A549 (cell line): ENCODE results near the gene PTGES3L. TPM values are rescaled to one million over a fixed set of nuclear protein-coding genes. Genes with fewer than 3 reads are reported as not detected.

Source experiments
- ATAC-seq, 2 experiments: fragments of 200-7000 bp in 1 of 2; fragments of >200 bp in 1 of 2; cut with Nextera tagmentation in 1 of 2; cut with Tn5 transposase in 1 of 2; 3 replicates each; pipeline versions ENCODE4 v1.8.0 to v1.9.1; 2018 to 2020; ENCODE audit warnings: mild to moderate bottlenecking in 1 of 2, moderate library complexity in 1 of 2
- CTCF ChIA-PET: fragments of 300-600 bp; sonication (Branson Sonifier 250); formaldehyde crosslinking; extraction: SDS; loops from one replicate; lab custom pipeline; 2021; ENCODE audit warnings: antibody characterized with exemption, inconsistent platforms; lab: Yijun Ruan, JAX
- POLR2A ChIA-PET: fragments of 350-600 bp; formaldehyde crosslinking; extraction: SDS; loops from one replicate; lab custom pipeline; 2021; ENCODE audit warnings: antibody characterized with exemption, inconsistent platforms; lab: Yijun Ruan, JAX
- DNase-seq, 2 experiments: peaks; one replicate each; pipeline versions ENCODE4 v3.0.0 to v3.0.0-alpha.2; 2011 to 2016; ENCODE audit warnings: low read depth in 1 of 2, low spot score in 1 of 2
- FAIRE-seq: peaks from 2 replicates; lab custom pipeline; 2011; peaks lifted over from hg19 to GRCh38; lab: Jason Lieb, UNC
- H3K27ac ChIP-seq, 2 experiments: fragments of >200 bp; sonication (Bioruptor Twin); formaldehyde crosslinking; 3 replicates each; pipeline ENCODE4 v1.5.1; 2016 to 2017
- H3K4me1 ChIP-seq: fragments of >200 bp; sonication (Bioruptor Twin); formaldehyde crosslinking; 3 replicates; pipeline ENCODE4 v1.6.1; 2016
- H3K4me2 ChIP-seq: fragments of >200 bp; sonication (Bioruptor Twin); formaldehyde crosslinking; 3 replicates; pipeline ENCODE4 v1.6.1; 2016
- H3K4me3 ChIP-seq: fragments of >200 bp; sonication (Bioruptor Twin); formaldehyde crosslinking; 3 replicates; pipeline ENCODE4 v1.5.1; 2016
- H3K9me3 ChIP-seq: fragments of >200 bp; sonication (Bioruptor Twin); formaldehyde crosslinking; 3 replicates; pipeline ENCODE4 v1.6.1; 2016
- CBX2 ChIP-seq: fragments of 200-600 bp; sonication (generic); IDR thresholded peaks from 2 replicates; pipeline ENCODE4 v1.6.1; 2016; ENCODE audit warnings: low read depth, mild to moderate bottlenecking, borderline replicate concordance
- CEBPB ChIP-seq, 2 experiments: fragments of >200 bp in 1 of 2; sonication (Bioruptor Twin) in 1 of 2; formaldehyde crosslinking in 1 of 2; IDR thresholded peaks; 2 replicates each; pipeline ENCODE4 v1.6.1; 2012 to 2016
- EHMT2 ChIP-seq: fragments of 200-600 bp; sonication (generic); IDR thresholded peaks from 2 replicates; pipeline ENCODE4 v1.6.1; 2016; ENCODE audit warnings: antibody characterized with exemption, low read depth, mild to moderate bottlenecking, moderate library complexity
- GATA3 ChIP-seq: IDR thresholded peaks from 2 replicates; pipeline ENCODE4 v1.6.1; 2012; ENCODE audit warnings: borderline replicate concordance
- JUN ChIP-seq, 2 experiments: fragments of >200 bp; sonication (Bioruptor Twin); formaldehyde crosslinking; IDR thresholded peaks; 2 replicates in 1 of 2; 3 replicates in 1 of 2; pipeline ENCODE4 v1.6.1; 2016 to 2017
- KDM1A ChIP-seq: fragments of 200-600 bp; sonication (generic); IDR thresholded peaks from 2 replicates; pipeline ENCODE4 v1.6.1; 2016; ENCODE audit warnings: low read depth, mild to moderate bottlenecking
- KDM5A ChIP-seq: fragments of 200-600 bp; sonication (generic); IDR thresholded peaks from 2 replicates; pipeline ENCODE4 v1.6.1; 2016; ENCODE audit warnings: antibody characterized with exemption, mild to moderate bottlenecking
- MAFK ChIP-seq: fragments of 450-650 bp; IDR thresholded peaks from 2 replicates; pipeline ENCODE4 v1.6.1; 2014; ENCODE audit not compliant: partially characterized antibody
- MAZ ChIP-seq: fragments of 150-350 bp; IDR thresholded peaks from 2 replicates; pipeline ENCODE4 v1.6.1; 2014; ENCODE audit warnings: antibody characterized with exemption, low read depth, low read length, borderline replicate concordance
- MYC ChIP-seq: IDR thresholded peaks from 2 replicates; pipeline ENCODE4 v1.6.1; 2012; ENCODE audit warnings: mild to moderate bottlenecking, inconsistent platforms, low read length, improper control_type of control experiment, borderline replicate concordance
- NFE2L2 ChIP-seq: fragments of 150-350 bp; conservative IDR thresholded peaks from 2 replicates; pipeline ENCODE4 v1.6.1; 2014; ENCODE audit warnings: low read length
- NR3C1 ChIP-seq: fragments of >200 bp; sonication (Bioruptor Twin); formaldehyde crosslinking; IDR thresholded peaks from 3 replicates; pipeline ENCODE4 v1.6.1; 2017
- PHF8 ChIP-seq: fragments of 200-600 bp; sonication (generic); IDR thresholded peaks from 2 replicates; pipeline ENCODE4 v1.6.1; 2016; ENCODE audit warnings: low read depth, mild to moderate bottlenecking, antibody characterized with exemption, moderate library complexity, borderline replicate concordance
- POLR2A ChIP-seq: IDR thresholded peaks from 2 replicates; pipeline ENCODE4 v1.6.1; 2012; ENCODE audit warnings: mild to moderate bottlenecking, low read length
- POLR2AphosphoS2 ChIP-seq: conservative IDR thresholded peaks from 2 replicates; pipeline ENCODE4 v1.6.1; 2012; ENCODE audit warnings: low read length, improper control_type of control experiment, inconsistent platforms
- RARB ChIP-seq: fragments of 250-450 bp; sonication (Bioruptor Pico); IDR thresholded peaks from 2 replicates; pipeline ENCODE4 v1.8.0; 2021; ENCODE audit warnings: mild to moderate bottlenecking, moderate library complexity
- RCOR1 ChIP-seq: fragments of 150-350 bp; IDR thresholded peaks from 2 replicates; pipeline ENCODE4 v1.6.1; 2014; ENCODE audit warnings: antibody characterized with exemption, low read length, low read depth
- RFX5 ChIP-seq: fragments of 450-650 bp; IDR thresholded peaks from 2 replicates; pipeline ENCODE4 v1.7.1; 2014; ENCODE audit warnings: antibody characterized with exemption, mild to moderate bottlenecking, moderate library complexity
- TP53 ChIP-seq: fragments of 250-450 bp; sonication (Bioruptor Pico); IDR thresholded peaks from 2 replicates; pipeline ENCODE4 v1.5.0; 2021; ENCODE audit warnings: mild to moderate bottlenecking, moderate library complexity
- ZFP36 ChIP-seq: fragments of 450-650 bp; IDR thresholded peaks from 2 replicates; pipeline ENCODE4 v1.6.1; 2014; ENCODE audit warnings: borderline replicate concordance; ENCODE audit not compliant: partially characterized antibody
- ZNF302 ChIP-seq: fragments of 250-450 bp; sonication (Bioruptor Pico); IDR thresholded peaks from 2 replicates; pipeline ENCODE4 v1.9.0; 2021; ENCODE audit warnings: inconsistent platforms, mild to moderate bottlenecking, moderate library complexity
- WGBS: methylation state at CpG from one replicate; pipeline ENCODE4 v1.1.6; 2017; ENCODE audit errors: missing lambda C conversion rate; 5-methylcytosine and 5-hydroxymethylcytosine counted together
- polyA plus RNA-seq, 4 experiments: library from polyadenylated mRNA; depleted of rRNA in 3 of 4; stranded (reverse); fragments of >200 nt; fragmentation: RNase III in 1 of 4; extraction: RNeasy Plus Mini Kit Qiagen cat#74134 plus additional on column Dnase treatment in 1 of 4; gene quantifications; 2 replicates in 3 of 4; 3 replicates in 1 of 4; pipeline ENCODE4 v1.2.3, GENCODE V29; 2011 to 2017
- TF ChIP-seq, protein P1 (sequence below): fragments of 200-600 bp; sonication (generic); IDR thresholded peaks from 2 replicates; pipeline ENCODE4 v1.6.1; 2016; ENCODE audit warnings: antibody characterized with exemption, mild to moderate bottlenecking, moderate library complexity
- TF ChIP-seq, protein P2 (sequence below): IDR thresholded peaks from 2 replicates; pipeline ENCODE4 v1.6.1; 2012
- TF ChIP-seq, protein P3 (sequence below): fragments of 450-650 bp; IDR thresholded peaks from 2 replicates; pipeline ENCODE4 v1.6.1; 2014; ENCODE audit warnings: antibody characterized with exemption
- TF ChIP-seq, protein P4 (sequence below): fragments of 250-450 bp; sonication (Bioruptor Pico); IDR thresholded peaks from 2 replicates; pipeline ENCODE4 v1.5.0; 2020; ENCODE audit warnings: low read depth, mild to moderate bottlenecking, moderate library complexity
- TF ChIP-seq, protein P5 (sequence below): IDR thresholded peaks from 2 replicates; pipeline ENCODE4 v1.6.1; 2012; ENCODE audit warnings: low read depth, borderline replicate concordance
- TF ChIP-seq, protein P6 (sequence below): IDR thresholded peaks from 2 replicates; pipeline ENCODE4 v1.6.1; 2012
- TF ChIP-seq, protein P7 (sequence below): fragments of >200 bp; sonication (Bioruptor Twin); formaldehyde crosslinking; IDR thresholded peaks from 3 replicates; pipeline ENCODE4 v1.6.1; 2016
- TF ChIP-seq, protein P8 (sequence below): fragments of 250-450 bp; sonication (Bioruptor Pico); IDR thresholded peaks from 2 replicates; pipeline ENCODE4 v1.5.0; 2021; ENCODE audit warnings: mild to moderate bottlenecking, moderate library complexity, borderline replicate concordance

PTGES3L gene
- polyA plus RNA-seq, 2 of the 4 experiments (the other 2 are of a cell fraction), result 1.8 to 3.5 TPM

DNA sequence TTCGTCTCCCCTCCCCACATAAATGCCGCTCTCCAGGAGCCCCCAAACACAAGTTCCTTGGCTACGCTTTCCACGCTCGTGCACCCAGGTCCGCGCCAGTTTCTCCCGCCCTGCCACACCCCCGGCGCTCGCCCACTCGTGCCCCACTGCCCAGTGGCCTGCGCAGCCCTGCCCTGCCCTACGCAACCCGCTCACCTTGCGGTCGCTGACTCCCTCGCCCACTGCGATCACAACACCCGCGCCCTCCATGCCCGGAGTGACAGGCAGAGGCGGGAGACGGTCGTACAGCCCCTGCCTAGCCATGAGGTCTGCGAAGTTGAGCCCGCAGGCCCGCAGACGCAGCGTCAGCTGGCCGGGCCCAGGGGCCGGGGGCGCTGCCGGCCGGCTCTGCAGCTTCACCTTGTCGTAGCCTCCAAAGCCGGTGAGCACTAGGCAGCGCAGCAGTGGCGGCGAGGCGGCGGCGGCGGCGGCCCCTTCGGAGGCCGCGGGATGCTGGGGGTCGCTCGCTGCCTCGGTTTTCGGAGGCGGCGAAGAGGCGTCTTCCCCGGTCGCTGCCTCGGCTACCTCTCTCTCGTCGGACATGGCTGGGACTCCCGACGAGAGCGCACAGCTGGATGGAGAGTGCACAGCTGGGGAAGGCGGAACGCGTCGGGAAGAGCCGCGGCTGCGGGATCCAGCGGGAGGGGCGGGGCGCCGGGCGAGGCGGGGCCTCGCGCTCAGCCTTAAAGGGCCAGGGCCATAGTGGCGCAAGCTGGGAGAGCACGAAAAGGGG is 42.0 kb upstream of the PTGES3L start, which contains the start of gene VAT1:
Gene VAT1, minus strand, starts transcription at position 645 of the 772 bp plus-strand sequence. Its CDS starts 63 bp downstream, at position 582.
- Histone ChIP-seq H3K4me1 (peaks cover 29% of the 10 kb centered on the region), H3K9me3 (no peaks in the 10 kb centered on the region), H3K27ac (peak within 1 kb of the TSS; percentile 91 to 92), H3K4me3 (peak within 1 kb of the TSS; percentile 69), H3K4me2 (peak within 1 kb of the TSS; percentile 98)
- ChIA-PET CTCF (interaction anchor here (0.8 to 1.8 kb wide), 6 partner anchors 8 to 148 kb away, joined by 3 to 9 read pairs (median 4); partner anchors contain the start of gene RPL27), POLR2A (interaction anchor here (0.5 to 6.0 kb wide), 5 partner anchors 24 to 310 kb away, joined by 3 to 40 read pairs (median 12); partner anchors contain the start of gene RPL27)
- FAIRE-seq (no peak), DNase-seq (peak; percentile 83 to 94), ATAC-seq (peak; percentile 65 to 84)
- WGBS, result 3% methylated on average over 35 of the region's 80 CpGs
- TF ChIP-seq MAFK (no peak), NFE2L2 (no peak), CEBPB (IDR thresholded peaks at IDR 0.05) (0 out of 4 replicates have a peak, but pooled peaks of 1 of the 2 experiments have one; percentile 23), GATA3 (0 out of 2 replicates have a peak, but pooled peaks have one; percentile 5), KDM1A (no peak), RFX5 (no peak), NR3C1 (no peak), CBX2 (no peak), ZNF302 (CRISPR knock-in tag) (no peak), ZFP36 (no peak), RARB (CRISPR knock-in tag) (no peak), RCOR1 (no peak), TP53 (CRISPR knock-in tag) (no peak), KDM5A (no peak), POLR2AphosphoS2 (no peak), POLR2A (peak; percentile 63), JUN (IDR thresholded peaks at IDR 0.05) (peak; percentile 34 to 67; a peak in 3 of 5 replicates), PHF8 (no peak), EHMT2 (no peak), MAZ (no peak), MYC (no peak)
- TF ChIP-seq, protein P1, sequence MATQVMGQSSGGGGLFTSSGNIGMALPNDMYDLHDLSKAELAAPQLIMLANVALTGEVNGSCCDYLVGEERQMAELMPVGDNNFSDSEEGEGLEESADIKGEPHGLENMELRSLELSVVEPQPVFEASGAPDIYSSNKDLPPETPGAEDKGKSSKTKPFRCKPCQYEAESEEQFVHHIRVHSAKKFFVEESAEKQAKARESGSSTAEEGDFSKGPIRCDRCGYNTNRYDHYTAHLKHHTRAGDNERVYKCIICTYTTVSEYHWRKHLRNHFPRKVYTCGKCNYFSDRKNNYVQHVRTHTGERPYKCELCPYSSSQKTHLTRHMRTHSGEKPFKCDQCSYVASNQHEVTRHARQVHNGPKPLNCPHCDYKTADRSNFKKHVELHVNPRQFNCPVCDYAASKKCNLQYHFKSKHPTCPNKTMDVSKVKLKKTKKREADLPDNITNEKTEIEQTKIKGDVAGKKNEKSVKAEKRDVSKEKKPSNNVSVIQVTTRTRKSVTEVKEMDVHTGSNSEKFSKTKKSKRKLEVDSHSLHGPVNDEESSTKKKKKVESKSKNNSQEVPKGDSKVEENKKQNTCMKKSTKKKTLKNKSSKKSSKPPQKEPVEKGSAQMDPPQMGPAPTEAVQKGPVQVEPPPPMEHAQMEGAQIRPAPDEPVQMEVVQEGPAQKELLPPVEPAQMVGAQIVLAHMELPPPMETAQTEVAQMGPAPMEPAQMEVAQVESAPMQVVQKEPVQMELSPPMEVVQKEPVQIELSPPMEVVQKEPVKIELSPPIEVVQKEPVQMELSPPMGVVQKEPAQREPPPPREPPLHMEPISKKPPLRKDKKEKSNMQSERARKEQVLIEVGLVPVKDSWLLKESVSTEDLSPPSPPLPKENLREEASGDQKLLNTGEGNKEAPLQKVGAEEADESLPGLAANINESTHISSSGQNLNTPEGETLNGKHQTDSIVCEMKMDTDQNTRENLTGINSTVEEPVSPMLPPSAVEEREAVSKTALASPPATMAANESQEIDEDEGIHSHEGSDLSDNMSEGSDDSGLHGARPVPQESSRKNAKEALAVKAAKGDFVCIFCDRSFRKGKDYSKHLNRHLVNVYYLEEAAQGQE, result no peak
- TF ChIP-seq, protein P2, sequence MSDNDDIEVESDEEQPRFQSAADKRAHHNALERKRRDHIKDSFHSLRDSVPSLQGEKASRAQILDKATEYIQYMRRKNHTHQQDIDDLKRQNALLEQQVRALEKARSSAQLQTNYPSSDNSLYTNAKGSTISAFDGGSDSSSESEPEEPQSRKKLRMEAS, result peak; percentile 57
- TF ChIP-seq, protein P3, sequence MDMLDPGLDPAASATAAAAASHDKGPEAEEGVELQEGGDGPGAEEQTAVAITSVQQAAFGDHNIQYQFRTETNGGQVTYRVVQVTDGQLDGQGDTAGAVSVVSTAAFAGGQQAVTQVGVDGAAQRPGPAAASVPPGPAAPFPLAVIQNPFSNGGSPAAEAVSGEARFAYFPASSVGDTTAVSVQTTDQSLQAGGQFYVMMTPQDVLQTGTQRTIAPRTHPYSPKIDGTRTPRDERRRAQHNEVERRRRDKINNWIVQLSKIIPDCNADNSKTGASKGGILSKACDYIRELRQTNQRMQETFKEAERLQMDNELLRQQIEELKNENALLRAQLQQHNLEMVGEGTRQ, result no peak
- TF ChIP-seq, protein P4, sequence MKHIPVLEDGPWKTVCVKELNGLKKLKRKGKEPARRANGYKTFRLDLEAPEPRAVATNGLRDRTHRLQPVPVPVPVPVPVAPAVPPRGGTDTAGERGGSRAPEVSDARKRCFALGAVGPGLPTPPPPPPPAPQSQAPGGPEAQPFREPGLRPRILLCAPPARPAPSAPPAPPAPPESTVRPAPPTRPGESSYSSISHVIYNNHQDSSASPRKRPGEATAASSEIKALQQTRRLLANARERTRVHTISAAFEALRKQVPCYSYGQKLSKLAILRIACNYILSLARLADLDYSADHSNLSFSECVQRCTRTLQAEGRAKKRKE (CRISPR knock-in tag), result no peak
- TF ChIP-seq, protein P5, sequence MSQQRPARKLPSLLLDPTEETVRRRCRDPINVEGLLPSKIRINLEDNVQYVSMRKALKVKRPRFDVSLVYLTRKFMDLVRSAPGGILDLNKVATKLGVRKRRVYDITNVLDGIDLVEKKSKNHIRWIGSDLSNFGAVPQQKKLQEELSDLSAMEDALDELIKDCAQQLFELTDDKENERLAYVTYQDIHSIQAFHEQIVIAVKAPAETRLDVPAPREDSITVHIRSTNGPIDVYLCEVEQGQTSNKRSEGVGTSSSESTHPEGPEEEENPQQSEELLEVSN, result peak; percentile 65
- TF ChIP-seq, protein P6, sequence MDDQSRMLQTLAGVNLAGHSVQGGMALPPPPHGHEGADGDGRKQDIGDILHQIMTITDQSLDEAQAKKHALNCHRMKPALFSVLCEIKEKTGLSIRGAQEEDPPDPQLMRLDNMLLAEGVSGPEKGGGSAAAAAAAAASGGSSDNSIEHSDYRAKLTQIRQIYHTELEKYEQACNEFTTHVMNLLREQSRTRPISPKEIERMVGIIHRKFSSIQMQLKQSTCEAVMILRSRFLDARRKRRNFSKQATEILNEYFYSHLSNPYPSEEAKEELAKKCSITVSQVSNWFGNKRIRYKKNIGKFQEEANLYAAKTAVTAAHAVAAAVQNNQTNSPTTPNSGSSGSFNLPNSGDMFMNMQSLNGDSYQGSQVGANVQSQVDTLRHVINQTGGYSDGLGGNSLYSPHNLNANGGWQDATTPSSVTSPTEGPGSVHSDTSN, result 0 out of 2 replicates have a peak, but pooled peaks have one; percentile 41
- TF ChIP-seq, protein P7, sequence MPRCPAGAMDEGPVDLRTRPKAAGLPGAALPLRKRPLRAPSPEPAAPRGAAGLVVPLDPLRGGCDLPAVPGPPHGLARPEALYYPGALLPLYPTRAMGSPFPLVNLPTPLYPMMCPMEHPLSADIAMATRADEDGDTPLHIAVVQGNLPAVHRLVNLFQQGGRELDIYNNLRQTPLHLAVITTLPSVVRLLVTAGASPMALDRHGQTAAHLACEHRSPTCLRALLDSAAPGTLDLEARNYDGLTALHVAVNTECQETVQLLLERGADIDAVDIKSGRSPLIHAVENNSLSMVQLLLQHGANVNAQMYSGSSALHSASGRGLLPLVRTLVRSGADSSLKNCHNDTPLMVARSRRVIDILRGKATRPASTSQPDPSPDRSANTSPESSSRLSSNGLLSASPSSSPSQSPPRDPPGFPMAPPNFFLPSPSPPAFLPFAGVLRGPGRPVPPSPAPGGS, result no peak
- TF ChIP-seq, protein P8, sequence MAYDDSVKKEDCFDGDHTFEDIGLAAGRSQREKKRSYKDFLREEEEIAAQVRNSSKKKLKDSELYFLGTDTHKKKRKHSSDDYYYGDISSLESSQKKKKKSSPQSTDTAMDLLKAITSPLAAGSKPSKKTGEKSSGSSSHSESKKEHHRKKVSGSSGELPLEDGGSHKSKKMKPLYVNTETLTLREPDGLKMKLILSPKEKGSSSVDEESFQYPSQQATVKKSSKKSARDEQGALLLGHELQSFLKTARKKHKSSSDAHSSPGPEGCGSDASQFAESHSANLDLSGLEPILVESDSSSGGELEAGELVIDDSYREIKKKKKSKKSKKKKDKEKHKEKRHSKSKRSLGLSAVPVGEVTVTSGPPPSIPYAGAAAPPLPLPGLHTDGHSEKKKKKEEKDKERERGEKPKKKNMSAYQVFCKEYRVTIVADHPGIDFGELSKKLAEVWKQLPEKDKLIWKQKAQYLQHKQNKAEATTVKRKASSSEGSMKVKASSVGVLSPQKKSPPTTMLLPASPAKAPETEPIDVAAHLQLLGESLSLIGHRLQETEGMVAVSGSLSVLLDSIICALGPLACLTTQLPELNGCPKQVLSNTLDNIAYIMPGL (CRISPR knock-in tag), result 0 out of 2 replicates have a peak, but pooled peaks have one; percentile 19
